HepG2 (cell line): ENCODE data around the gene DMKN. TPM values are rescaled to one million over a fixed set of nuclear protein-coding genes. Genes with fewer than 3 reads are reported as not detected.

Experiments used
- AKNA ChIP-seq: sonication (generic); formaldehyde crosslinking; IDR thresholded peaks from 2 replicates; pipeline ENCODE4 v1.4.0; 2020; ENCODE audit warnings: missing genetic modification reagents, borderline replicate concordance
- FOXC1 ChIP-seq: sonication (generic); formaldehyde crosslinking; IDR thresholded peaks from 2 replicates; pipeline ENCODE4 v1.8.0; 2022; ENCODE audit warnings: mild to moderate bottlenecking, missing genetic modification reagents, borderline replicate concordance
- IRF2 ChIP-seq: IDR thresholded peaks from 2 replicates; pipeline ENCODE4 v1.6.1; 2018; ENCODE audit warnings: missing genetic modification reagents, missing compliant biosample characterization
- MAFG ChIP-seq: sonication (generic); formaldehyde crosslinking; IDR thresholded peaks from 2 replicates; pipeline ENCODE4 v1.5.1; 2020; ENCODE audit warnings: mild to moderate bottlenecking, missing genetic modification reagents
- MEIS1 ChIP-seq: sonication (generic); formaldehyde crosslinking; IDR thresholded peaks from 2 replicates; pipeline ENCODE4 v1.9.0; 2021; ENCODE audit warnings: mild to moderate bottlenecking, missing genetic modification reagents, moderate library complexity, borderline replicate concordance
- MTA3 ChIP-seq: sonication (generic); formaldehyde crosslinking; IDR thresholded peaks from 2 replicates; pipeline ENCODE4 v1.4.0; 2020; ENCODE audit warnings: missing genetic modification reagents
- NR2F2 ChIP-seq: IDR thresholded peaks from 2 replicates; pipeline ENCODE4 v1.6.1; 2012; ENCODE audit warnings: low read depth, inconsistent platforms, borderline replicate concordance
- ZBTB20 ChIP-seq: sonication (generic); formaldehyde crosslinking; IDR thresholded peaks from 2 replicates; pipeline ENCODE4 v1.8.1; 2023; ENCODE audit warnings: missing genetic modification reagents, low read depth, mild to moderate bottlenecking, borderline replicate concordance
- ZBTB38 ChIP-seq: sonication (generic); formaldehyde crosslinking; IDR thresholded peaks from 2 replicates; pipeline ENCODE4 v1.5.1; 2020; ENCODE audit warnings: mild to moderate bottlenecking, missing genetic modification reagents
- ZBTB7B ChIP-seq: sonication (generic); formaldehyde crosslinking; IDR thresholded peaks from 2 replicates; pipeline ENCODE4 v1.4.0; 2020; ENCODE audit warnings: missing genetic modification reagents
- ZFP36L2 ChIP-seq: sonication (generic); formaldehyde crosslinking; IDR thresholded peaks from 2 replicates; pipeline ENCODE4 v1.4.0; 2020; ENCODE audit warnings: missing genetic modification reagents
- ZMAT5 ChIP-seq: sonication (generic); formaldehyde crosslinking; IDR thresholded peaks from 2 replicates; pipeline ENCODE4 v1.5.0; 2020; ENCODE audit warnings: mild to moderate bottlenecking, low read depth, missing genetic modification reagents, borderline replicate concordance
- ZNF142 ChIP-seq: sonication (generic); formaldehyde crosslinking; IDR thresholded peaks from 2 replicates; pipeline ENCODE4 v1.4.0; 2020; ENCODE audit warnings: missing genetic modification reagents
- ZNF382 ChIP-seq: sonication (generic); formaldehyde crosslinking; IDR thresholded peaks from 2 replicates; pipeline ENCODE4 v1.5.0; 2020; ENCODE audit warnings: missing genetic modification reagents, mild to moderate bottlenecking, borderline replicate concordance
- ZNF607 ChIP-seq: sonication (generic); formaldehyde crosslinking; IDR thresholded peaks from 2 replicates; pipeline ENCODE4 v1.5.1; 2020; ENCODE audit warnings: missing genetic modification reagents, mild to moderate bottlenecking, borderline replicate concordance
- polyA plus RNA-seq, 8 experiments: library from polyadenylated mRNA; depleted of rRNA in 3 of 8; stranded (reverse) in 7 of 8; unstranded in 1 of 8; fragments of >200 nt; fragmentation: Illumina TruSeq in 4 of 8; extraction: Trizol in 4 of 8; gene quantifications; 2 replicates each; pipeline versions ENCODE4 v1.2.1 to v1.2.3, GENCODE V29; 2011 to 2016; ENCODE audit warnings: low read depth in 4 of 8, missing spikeins in 1 of 8, mixed read lengths in 1 of 8; ENCODE audit not compliant: insufficient read depth in 1 of 8
- total RNA-seq, 5 experiments: library from RNA; depleted of rRNA; stranded (reverse); fragments of >200 nt; fragmentation: Illumina TruSeq; extraction: Trizol; gene quantifications; 2 replicates each; pipeline ENCODE4 v1.2.3, GENCODE V29; 2016; ENCODE audit warnings: low read depth in 1 of 5

Gene DMKN
- total and polyA plus RNA-seq, 2 of the 13 experiments (the other 11 are each of a cell fraction or from before 2014, with no cell fraction given): 50.8 to 57.1 TPM

DNA sequence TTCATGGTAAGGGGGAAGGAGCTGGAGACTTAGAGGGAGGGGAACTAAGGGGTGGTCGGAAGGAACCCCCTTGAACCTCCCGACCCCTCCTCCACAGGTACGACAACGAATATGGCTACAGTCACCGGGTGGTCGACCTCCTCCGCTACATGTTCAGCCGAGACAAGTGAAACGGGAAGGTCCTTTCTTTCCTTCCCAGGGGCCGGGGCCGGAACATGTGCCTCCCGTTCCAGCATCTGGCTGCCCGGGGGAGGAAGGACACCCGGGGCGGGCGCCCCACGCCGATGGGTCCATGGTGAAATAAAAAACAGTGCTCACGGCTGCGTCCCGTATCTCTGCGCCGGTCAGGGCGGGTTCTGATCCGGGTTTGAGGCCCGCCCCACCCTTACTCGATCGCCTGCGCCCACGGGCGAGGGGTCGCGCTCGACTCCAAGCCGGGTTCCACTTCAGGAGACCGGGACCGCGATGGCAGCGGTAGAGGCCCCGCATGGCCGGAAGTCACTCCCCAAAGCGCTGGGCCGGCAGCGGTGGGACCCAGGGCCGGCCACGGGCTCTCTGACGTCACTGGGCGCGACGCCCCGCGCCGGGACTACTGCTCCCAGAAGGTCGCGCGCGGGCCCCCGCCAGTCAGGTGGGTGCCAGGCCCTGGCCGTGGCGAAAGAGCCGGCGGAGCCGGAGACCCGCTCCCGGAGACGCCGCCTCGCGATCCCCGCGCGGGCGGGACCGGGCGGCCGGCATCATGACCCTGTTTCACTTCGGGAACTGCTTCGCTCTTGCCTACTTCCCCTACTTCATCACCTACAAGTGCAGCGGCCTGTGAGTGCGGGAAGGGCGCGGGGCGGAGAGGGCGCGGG lies 31.8 kb upstream of the DMKN start, which contains the start of gene TMEM147 (continued):
- no peak; the same call in 1 of the 2 replicates for TF ChIP-seq FOXC1 (CRISPR knock-in tag)
- peak; percentile 86; the same call in 1 of the 2 replicates for TF ChIP-seq ZNF142
- TF ChIP-seq ZBTB7B (CRISPR knock-in tag): peak; percentile 71
- TF ChIP-seq ZNF607 (CRISPR knock-in tag): no peak
- TF ChIP-seq ZFP36L2: no peak
- TF ChIP-seq ZMAT5 (CRISPR knock-in tag): no peak
- no peak for TF ChIP-seq ZBTB20 (CRISPR knock-in tag)
- TF ChIP-seq NR2F2: no peak
- TF ChIP-seq AKNA (CRISPR knock-in tag): 0 out of 2 replicates have a peak, but pooled peaks have one; percentile 32
- no peak for TF ChIP-seq MAFG (CRISPR knock-in tag)
- peak; percentile 84 for TF ChIP-seq IRF2 (CRISPR knock-in tag)
- TF ChIP-seq ZBTB38 (CRISPR knock-in tag): peak; percentile 62; the same call in 1 of the 2 replicates
- no peak for TF ChIP-seq MTA3 (CRISPR knock-in tag)
- no peak; the same call in 1 of the 2 replicates for TF ChIP-seq MEIS1 (CRISPR knock-in tag)
- TF ChIP-seq ZNF382 (CRISPR knock-in tag): no peak
